TTC549 (cell line): ENCODE results near the gene CETP.
"Not testable (repeated sequence)": the region's sequence is repeated elsewhere in the genome, so short reads cannot be mapped to it uniquely, and the experiment has no call there.

ENCODE experiments used
- FAIRE-seq: peaks from 2 replicates; lab custom pipeline; 2012; peaks lifted over from hg19 to GRCh38; lab: Jason Lieb, UNC

Gene CETP

DNA sequence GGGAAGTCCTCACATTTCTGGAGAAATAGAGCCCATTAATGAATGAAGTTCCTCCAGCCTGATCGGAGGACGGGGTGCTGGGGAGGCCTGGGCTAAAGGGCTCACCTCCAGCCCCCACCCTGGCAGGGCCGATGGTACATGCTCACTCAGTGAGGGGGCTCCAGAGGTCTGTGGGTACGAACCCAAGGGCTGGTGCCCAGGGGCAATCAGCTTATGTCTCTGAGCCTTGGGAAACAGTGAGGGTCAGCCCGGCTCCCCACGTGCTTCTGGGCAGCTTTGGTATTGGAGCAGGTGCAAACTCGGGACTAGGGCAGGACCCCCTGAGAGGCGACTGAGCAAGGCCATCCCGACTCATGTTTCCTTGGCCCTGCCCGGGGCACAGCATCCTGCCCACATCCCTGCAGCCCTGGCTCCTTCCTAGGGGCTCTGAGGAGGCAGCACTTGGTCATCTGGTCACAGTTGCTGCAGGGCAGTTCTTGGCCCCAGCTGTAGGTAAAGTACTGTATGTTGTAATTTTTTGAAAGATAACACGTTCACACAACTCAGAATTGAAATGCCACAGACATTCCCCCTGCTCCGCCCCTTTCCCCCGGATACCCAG is 969 bp upstream of the CETP start:
- no peak for FAIRE-seq

DNA sequence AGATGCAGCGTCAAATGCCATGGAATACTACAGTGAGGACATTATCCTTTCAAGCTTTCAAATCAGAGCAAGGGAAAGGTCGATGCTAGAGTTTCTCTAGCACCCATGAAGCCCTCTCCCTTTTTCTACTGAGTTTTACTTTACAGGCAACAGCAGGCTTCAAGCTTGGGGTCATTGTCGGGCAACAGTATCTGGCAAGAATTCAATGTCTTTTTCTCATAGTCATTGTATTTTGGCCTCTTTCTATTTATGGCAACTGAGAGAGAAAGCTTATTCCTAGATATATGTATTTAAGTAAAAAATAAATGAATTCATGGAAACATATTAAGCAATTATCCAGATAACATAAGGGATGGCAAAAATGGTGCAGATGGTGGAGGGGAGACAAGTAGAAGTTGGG is 364 bp upstream of the CETP start:
- FAIRE-seq: no peak

- no peak for FAIRE-seq
Observed at GRCh38 chr16:56964243-56965148, 2.7 kb downstream of the CETP start.

DNA sequence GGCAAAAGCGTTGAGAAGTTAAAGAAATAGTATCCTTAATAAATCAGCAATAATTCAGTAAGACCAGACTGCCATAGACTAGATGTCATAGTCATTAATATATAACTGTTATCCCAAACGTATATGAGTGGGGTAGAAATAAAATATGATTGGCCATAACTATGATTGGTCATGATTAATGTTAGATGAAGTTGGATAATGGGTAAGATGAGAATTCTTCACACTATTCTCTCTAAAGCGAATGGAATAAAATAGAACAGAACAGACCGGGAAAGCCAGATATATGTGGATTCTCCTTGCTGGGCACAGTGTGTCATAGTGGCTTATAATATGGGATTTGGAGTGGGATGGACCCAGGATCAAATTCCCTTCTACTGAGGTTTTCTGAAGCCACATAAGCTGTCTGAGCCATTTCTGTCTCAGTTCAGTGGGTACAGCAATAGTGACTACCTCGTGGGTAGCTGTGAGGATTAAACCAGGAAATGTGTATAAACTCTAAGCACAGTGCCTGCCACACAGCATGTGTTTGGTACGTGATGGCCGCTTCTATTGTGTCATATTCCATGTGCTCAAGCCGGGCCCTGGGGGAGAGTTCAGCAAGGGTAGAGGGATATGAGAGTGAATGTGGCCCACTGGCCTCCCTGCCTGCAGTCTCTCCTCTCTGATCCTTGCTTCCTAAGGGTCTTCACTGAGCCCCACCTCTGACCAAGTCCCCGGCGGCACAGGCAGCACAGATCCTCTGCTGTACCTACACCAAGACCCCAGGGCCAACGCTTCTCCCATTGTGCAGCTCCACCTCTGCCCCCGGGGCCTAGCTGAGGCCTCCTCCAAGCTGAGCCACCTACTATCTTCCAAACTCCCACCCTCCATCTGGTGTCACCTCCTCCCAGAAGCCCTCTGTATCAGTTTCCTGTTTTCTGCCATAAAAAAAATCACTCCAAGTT is 3.7 kb downstream of the CETP start:
- no peak for FAIRE-seq

DNA sequence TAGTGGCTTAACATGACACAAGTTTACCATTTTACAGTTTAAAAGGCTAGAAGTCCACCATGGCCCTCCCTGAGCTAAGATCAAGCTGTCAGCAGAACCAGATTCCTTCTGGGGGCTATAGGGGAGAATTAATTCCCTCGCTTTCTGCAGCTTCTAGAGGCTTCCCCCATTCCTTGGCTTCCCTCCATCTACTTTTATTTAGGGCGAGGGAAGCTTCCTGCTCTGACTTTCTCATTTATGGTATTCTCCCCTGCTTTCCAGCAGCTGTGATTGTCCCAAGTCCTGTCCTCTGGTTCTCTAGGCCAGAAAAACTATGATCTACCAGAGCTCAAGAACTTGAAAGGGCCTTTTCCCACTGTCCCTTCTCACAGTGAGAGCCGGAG is 4.3 kb downstream of the CETP start:
- FAIRE-seq: no peak

DNA sequence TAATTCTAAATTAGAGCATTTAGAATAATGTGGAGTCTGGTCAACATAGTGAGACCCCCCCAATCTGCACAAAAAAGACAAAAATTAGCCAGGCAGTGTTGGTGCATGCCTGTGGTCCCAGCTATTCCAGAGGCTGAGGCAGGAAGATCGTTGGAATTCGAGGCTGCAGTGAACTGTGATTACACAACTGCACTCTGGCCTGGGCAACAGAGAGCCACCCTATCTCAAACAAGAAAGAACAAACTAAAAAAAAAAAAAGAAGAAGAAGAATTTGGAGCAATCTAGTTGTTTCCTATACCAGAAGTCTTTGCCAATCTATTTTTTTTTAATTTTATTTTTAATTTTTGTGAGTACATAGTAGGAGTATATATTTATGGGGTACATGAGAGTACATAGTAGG is 6.0 kb downstream of the CETP start:
- no peak for FAIRE-seq

GRCh38 chr16:56969769-56970168 is 8.0 kb downstream of the CETP start:
- no peak for FAIRE-seq

DNA sequence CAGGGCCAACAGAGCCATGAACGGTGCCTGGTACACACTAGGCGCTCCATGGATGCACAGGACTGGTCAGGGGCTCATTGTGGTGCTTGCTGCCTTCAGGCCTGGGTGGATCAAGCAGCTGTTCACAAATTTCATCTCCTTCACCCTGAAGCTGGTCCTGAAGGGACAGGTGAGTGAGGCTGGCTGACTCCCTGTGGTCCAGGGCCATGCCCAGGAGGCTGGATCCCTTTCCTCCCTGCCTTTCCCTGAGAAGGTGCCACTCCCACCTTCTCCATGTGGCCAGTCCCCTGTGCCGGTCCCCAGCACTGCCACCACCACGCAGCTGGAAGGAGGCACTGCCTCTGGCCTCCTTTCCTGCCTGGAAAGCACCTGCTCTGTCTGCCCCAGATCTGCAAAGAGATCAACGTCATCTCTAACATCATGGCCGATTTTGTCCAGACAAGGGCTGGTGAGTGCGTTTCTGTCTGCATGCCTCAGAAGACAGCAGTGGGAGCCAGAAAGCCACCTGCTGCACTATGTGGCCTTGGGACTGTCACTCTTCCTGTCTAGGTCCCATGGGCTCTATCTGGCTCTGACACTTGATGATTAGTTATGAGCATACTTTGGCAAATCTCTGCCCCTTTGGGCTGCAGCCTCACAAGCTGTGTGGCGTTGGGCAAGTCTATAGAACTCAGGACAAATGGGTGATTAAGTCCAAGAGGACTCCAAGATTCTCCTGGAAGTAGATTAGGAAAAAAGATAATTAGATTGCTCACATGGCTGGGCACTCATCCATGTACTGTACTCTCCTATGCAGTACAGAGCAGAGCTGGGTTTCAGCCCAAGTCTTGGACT is 9.4 kb downstream of the CETP start:
- no peak for FAIRE-seq

DNA sequence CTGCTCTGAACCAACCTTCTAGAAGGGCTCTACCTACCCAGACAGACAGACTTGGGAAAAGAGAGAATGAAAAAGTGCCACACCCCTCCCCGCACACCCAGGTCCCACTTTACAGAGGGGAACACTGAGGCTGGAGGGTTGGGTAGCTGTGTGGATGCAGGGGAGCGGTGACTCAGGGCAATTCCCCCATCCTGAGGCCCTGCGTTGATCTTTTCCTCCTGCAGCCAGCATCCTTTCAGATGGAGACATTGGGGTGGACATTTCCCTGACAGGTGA is 10.0 kb downstream of the CETP start:
- FAIRE-seq: no peak

GRCh38 chr16:56972403-56973293 is 10.9 kb downstream of the CETP start:
- FAIRE-seq: no peak

GRCh38 chr16:56973294-56973689 is 11.5 kb downstream of the CETP start:
- no peak for FAIRE-seq

DNA sequence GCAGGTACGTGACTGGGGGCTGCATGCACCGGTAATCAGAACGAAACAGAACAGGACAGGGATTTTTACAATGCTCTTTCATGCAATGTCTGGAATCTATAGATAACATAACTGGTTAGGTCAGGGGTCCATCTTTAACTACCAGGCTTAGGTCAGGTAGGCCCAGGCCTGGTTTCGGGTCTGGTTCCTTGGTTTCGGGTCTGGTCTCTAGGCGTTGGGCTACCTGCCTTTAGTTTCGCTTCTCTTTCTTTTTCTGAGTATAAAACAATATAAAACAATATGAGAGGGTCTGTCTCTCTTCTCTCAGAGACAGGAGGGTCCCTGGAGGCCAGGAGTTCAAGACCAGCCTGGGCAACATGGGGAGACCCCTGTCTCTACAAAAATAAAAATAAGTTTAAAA is 12.1 kb downstream of the CETP start:
- FAIRE-seq: not testable (repeated sequence)

DNA sequence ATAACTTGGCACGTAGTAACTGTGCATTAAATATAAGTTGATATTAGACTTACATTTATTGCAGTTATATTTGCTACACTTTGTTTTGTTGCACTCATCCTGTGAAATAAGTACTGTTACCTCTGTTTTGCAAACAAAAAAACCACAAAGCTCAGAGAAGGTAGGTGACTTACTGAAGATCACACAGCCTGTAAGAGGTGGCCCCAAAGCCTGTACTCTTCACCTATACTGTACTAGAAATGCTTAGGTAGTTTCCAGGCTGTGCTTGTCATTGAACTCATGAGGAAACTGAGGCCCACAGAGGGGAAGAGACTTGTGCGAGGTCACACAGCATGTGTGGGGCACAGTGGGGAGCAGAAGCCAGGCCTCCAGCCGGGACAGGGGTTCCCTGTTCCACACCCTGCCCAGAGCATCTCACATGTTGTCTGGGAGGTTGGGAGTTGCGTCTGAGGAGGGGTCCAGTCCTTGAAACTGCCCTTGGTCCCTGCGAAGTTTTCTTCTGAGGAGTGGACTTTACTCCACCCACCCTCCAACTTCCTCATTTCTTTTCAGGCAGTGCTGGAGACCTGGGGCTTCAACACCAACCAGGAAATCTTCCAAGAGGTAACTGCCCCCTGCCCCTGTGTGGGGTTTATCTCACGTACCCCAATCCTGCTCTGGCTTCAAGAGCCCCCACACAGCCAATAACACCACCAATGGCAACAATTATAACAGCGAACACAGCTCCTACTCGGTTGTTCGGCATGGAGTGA is 13.0 kb downstream of the CETP start:
- FAIRE-seq: no peak

- FAIRE-seq: no peak
Observed at GRCh38 chr16:56975714-56976113, 14.0 kb downstream of the CETP start.

- no peak for FAIRE-seq
Observed at GRCh38 chr16:56977216-56977615, 15.5 kb downstream of the CETP start.

DNA sequence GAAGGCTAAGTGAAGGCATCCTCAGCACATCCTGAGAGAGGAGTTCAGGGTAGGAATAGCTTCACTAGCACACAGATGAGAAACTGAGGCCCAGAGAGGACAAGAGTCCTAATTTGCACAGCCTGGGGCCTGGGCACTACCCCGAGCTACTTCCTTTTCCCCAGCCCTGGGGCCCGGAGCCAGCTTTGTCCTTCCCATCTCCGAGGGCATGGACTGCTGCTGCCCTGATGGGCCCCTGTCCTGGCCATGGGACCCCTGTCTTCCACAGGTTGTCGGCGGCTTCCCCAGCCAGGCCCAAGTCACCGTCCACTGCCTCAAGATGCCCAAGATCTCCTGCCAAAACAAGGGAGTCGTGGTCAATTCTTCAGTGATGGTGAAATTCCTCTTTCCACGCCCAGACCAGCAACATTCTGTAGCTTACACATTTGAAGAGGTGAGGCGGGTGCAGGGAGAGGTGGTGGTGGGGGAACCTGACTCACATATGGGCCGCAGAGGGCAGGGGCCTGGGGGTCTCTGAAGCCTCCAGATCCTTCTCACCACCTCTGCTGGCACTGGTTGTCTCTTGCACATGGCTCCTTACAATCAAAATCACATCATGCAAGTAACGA is 16.2 kb downstream of the CETP start:
- no peak for FAIRE-seq

- no peak for FAIRE-seq
Observed at GRCh38 chr16:56980201-56980535, 18.4 kb downstream of the CETP start.

DNA sequence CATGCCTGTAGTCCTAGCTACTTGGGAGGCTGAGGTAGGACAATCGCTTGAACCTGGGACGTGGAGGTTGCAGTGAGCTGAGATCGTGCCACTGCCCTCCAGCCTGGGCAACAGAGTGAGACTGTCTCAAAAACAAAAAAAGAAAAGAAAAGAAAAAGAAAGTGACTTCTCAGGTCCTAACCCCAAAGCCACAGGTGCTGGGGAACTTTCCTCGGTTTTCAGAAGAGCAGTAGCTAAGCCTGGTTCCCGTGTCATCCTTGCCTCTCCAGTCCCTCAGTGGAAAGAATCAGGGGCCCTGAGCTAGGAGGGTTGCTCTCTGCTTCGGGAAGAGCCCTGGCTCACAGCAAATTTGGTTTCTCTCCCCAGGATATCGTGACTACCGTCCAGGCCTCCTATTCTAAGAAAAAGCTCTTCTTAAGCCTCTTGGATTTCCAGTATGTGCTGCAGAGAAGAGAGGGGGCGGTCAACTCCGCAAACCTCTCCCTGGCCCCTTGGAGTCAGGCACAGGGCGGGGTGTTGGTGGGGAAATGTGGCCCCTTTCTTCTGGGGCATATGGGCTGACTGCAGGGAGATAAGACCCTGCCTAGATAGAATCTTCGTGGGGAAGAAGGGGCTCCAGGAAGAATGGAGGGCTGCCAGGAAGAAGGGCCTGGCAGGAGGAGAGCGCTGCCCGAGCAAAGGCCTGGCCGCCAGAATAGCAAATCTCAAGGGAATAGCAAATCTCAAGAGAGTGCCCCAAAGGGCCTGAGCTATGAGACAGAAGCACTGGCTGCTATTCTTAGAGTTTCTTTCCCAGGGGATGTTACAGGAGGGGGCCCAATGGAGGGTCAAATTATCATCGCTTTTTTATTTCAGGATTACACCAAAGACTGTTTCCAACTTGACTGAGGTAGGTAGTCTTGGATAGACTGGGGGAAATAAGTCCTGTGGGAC is 19.3 kb downstream of the CETP start:
- FAIRE-seq: no peak

DNA sequence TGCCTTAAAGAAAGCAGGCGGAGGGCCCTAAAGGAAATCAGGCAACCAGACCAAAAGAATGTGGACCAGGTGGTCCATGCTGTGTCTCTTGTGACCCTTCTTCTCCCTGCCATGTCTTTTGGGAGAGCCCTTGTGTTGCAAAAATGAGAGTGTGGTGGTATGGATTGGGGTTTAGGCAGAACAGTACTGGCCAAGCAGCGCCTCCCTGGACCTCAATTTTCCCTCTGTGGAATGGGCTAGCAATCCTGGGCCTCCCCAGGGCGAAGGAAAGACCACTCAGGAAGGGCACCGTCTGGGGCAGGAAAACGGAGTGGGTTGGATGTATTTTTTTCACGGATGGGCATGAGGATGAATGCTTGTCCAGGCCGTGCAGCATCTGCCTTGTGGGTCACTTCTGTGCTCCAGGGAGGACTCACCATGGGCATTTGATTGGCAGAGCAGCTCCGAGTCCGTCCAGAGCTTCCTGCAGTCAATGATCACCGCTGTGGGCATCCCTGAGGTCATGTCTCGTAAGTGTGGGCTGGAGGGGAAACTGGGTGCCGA is 20.1 kb downstream of the CETP start:
- FAIRE-seq: no peak
